HG03558 (cell line): Measurements from ENCODE around the gene SERPINA12.

Experiments used
- ATAC-seq: cut with Tn5 transposase; IDR thresholded peaks from one replicate; pipeline ENCODE4 v1.9.1; 2021; ENCODE audit warnings: moderate number of reproducible peaks; ENCODE audit not compliant: unreplicated experiment; ENCODE audit errors: extremely low read depth

Gene SERPINA12, protein sequence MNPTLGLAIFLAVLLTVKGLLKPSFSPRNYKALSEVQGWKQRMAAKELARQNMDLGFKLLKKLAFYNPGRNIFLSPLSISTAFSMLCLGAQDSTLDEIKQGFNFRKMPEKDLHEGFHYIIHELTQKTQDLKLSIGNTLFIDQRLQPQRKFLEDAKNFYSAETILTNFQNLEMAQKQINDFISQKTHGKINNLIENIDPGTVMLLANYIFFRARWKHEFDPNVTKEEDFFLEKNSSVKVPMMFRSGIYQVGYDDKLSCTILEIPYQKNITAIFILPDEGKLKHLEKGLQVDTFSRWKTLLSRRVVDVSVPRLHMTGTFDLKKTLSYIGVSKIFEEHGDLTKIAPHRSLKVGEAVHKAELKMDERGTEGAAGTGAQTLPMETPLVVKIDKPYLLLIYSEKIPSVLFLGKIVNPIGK

DNA sequence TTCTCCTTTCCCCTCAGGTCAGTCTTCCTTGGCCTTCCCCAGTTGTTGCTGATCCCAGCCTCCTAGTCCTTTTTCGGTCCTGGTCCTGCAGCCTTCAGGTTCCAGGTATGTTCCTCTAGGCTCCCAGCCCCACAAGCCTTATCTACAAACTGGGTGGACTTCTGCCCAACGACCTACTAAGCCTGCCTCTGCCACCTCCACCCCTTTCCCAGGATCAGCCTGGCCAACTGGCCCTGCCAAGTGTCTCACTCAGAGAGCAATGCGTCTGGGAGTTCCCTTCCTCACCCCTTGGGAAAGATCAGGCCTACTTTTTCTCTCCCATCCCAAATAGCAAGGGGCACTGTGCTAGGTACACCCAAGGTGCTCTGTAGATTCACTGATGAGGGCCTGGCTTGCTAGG lies at the start of gene SERPINA12:
Gene SERPINA12 (minus strand): TSS at position 114 of the 400 bp plus-strand sequence. CDS start 11,072 bp downstream, outside the sequence.
- no peak for ATAC-seq

DNA sequence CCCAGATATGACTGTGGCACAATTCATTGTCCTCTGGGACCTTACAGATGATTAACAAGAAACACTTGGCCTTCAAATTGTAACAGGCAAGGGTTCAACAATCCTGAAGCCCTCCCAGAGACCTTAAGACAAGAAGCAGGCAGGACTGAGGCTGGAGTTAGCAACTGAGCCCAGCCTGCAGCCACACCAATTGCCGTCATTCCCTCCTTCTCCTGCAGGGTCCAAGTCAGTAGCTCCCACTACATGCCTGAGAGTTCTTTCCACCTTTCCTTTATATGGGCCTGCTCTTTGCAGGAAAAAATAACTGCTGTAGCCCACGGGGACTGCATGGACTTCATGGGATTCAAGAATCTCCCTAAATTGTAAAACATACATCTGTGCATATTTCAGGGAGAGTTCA lies 49.6 kb upstream of the SERPINA12 start:
- ATAC-seq = no peak

DNA sequence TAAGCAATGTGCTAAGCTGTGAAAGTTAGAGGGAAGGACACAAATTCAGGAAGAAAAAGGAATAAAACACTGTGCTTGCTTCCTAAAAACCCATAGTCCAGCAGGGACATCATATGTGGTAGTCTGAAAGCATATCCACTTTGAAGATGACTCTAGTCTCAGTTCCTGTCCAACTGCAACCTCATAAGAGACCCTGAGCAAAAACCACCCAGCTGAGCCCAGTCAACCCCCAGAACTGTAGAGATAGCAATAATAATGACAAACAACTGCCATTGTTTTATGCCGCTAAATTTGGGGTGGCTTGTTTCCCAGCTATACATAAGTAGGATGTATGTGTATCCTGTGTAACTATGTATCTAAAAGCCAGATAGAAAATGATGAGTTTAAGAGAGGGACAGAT lies 48.1 kb upstream of the SERPINA12 start:
- no peak for ATAC-seq

DNA sequence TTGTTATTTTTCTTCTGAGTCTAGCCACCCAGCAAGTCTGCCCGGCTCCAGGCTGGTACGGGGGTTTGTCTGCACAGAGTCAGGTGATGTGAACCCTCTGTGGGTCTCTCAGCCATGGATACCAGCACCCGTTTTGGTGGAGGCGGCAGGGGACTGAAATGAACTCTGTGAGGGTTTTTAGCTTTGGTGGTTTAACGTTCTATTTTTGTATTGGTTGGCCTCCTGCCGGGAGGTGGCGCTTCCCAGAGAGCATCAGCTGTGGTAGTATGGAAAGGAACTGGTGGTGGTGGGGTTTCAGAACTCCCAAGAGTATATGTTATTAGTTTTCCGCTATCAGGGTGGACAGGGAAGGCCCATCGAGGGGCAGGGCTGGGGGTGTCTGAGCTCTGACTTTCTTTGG lies 46.7 kb upstream of the SERPINA12 start:
- no peak for ATAC-seq

DNA sequence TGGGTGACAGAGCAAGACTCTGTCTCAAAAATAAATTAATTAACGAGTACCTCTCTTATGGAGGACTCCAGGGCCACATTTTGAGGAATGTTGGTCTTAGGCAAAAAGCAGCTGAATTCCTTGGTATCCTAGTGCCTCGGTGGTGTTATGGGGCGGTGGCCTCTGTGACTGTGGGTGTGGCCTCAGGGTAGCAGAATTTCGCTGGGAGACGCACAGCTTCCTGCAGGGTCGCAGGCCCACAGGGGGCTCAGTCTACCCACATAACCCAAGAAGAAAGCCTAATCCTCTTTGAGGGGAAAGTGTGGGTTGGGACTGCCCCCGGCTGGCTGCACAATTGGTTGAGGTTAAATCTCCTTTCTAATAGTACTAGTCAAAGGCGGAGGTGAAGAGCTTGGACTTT lies 40.8 kb upstream of the SERPINA12 start:
- no peak for ATAC-seq

DNA sequence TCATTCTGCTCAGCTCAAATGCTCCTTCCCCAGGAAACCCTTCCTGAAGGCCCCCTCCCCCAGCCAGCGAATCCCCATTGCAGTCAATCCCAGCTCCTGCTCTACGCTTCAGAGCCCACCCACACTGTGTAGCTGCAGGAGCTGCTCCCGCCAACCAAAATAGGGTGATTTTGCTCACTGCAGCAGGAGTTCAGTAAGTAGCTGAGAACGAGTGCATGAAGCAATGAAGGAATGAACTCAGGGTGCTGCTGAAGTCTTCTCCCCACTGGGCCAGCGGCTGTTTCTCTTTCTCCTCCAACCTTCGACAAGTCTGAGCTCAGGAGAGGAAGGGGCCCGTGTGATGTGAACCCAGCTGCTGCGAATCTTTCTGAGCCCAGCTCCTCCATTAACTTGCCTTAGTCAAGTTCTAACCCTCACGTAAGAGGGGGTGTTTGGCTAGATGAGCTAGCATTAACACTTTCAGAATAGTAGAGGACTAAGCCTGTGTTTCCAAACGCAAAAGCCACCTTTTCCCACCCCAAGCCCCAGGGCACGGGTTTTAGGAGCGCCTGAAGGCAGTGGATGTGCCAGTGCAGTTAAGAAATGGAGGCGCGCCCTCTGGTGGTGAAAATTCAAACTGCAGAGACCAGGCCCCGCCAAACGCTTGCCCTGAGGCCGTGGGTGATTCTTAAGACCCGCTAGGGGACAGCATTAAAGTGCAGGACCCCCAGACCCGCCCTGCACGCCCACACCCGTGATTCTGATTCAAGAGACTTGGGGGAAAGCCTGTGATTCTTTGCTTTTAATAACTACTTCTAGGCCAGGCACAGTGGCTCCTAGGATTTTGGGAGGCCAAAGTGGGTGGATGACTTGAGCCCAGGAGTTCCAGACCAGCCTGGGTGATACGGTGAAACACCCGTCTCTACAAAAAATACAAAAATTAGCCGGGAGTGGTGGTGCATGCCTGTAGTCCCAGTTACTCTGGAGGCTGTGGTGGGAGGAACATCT lies 40.0 kb upstream of the SERPINA12 start:
- ATAC-seq = peak; percentile 52

DNA sequence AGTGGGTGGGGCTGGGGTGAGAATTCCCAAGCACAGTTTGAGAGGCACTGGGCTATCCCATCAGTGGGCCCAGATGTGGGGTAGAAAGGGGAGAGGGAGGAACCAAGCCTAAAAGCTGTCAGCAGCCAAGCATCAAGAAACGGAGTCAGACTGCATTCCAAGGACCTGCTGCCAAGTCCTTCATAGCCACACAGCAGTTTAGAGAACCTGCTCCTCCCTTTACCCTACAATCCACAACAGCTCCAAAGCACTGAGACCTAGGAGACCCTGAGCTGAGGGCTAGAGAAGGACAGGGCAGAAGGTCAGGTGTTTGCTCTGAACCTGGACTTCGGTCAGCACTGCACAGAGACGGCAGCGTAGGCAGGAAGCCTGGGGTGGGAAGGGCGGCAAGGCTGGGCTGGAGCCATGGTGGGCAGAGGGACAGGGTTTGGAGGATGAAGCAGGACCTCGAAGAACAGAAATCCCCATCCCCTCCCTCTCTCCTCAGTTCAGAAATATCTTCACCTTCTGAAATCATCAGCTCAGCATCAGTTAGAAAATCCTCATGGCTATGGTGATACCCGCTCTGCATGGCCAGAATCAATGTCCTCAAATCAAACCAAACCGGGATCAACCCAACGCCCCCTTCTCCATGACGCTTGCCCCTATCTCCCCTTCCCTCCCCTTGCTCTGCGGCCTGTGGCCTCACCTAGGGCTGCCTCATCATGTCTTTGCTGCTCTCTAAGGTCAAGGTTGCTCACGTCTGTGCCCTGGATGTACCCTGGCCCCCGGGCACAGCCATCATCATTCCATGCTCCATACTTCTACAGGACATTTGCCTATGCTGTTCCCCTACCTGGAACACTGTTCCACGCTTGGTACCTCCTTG lies 39.1 kb upstream of the SERPINA12 start:
- ATAC-seq = no peak

DNA sequence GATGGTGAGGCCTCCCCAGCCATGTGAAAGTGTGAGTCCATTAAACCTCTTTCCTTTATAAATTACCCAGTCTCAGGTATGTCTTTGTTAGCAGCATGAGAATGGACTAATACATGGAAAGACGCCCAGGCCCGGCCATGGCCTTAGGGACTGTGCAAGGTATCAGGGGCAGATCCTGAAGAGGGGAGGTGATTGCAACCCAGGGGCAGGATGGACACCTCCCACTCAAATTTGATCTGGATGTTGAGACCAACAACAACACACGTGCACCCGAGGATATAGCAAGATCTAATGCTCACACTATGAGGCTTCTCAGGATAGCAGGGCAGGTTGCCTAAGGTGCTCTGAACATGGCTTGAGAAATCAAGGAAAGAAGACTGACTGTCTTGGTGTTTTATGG lies 38.5 kb upstream of the SERPINA12 start:
- ATAC-seq = no peak

DNA sequence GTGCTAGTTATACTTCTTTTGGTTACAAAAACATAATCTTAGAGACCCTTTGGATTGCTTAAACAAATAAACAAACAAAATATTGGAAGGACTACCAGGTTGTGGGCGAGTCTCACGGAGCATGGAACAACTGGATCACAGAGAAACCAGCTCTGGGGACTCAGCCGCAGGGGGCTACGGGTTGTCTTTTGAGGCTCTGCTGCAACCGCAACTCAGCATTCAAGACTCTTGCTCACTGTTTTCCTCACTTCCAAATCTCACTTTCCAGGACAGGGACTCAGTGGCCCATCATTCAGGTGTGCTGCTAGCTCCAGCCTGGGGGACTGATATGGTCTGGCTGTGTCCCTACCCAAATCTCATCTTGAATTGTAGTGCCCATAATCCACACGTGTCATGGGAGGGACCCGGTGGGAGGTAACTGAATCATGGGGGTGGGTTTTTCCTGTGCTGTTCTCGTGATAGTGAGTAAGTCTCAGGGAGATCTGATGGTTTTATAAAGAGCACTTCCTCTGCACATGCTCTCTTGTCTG lies 37.9 kb upstream of the SERPINA12 start:
- ATAC-seq = no peak

DNA sequence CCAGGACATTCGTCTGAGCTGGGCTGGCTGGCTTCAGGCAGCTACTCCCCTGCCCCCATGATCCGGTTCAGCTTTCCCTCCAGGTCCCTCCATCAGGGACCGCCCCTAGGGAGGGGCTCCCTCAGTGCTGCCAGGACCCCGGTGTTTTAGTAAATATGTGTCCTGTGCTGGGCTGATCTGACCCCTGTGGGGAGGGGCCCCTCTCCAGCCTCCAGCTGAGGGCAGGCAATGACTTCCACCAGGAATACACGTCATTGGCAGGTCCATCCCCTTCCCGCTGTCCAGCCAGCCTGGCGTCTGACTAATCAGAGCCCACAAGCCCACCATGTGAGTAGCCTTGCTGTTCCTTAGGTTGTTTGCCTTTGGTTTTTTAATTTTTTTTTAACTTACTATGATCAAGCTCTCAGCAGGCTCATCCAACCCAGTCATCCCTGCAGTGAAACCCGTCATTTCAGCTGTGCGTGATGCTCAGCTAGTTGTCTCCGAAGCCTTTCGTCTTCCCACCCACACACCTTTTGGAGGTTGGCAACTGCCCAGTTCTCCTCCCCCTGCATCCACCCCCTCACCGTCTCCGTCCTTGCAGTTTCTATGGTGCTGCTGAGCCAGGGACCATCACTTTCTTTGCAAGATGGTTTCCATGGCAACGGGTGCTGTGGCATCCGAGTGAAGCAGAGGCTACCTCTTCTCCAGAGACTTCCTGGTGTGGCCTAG lies 36.0 kb upstream of the SERPINA12 start:
- no peak for ATAC-seq

DNA sequence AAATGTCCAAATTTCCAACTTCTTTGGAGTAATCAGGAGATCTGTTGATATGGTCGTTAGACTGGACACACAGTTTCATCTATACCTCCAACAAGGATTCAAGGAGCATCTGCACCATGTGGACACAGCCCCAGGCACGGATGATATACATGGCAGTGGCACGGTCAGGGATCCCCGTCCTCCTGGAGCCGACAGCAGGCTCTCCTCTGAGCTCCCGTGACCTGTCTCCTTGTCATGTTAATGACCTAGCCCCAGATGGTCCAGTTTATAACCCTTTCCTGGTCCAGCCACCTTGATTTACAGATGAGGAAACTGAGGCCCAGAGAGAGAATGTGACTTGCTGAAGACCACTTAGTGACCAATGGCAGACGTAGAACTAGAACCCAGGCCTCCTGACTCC lies 35.5 kb upstream of the SERPINA12 start:
- ATAC-seq = no peak

DNA sequence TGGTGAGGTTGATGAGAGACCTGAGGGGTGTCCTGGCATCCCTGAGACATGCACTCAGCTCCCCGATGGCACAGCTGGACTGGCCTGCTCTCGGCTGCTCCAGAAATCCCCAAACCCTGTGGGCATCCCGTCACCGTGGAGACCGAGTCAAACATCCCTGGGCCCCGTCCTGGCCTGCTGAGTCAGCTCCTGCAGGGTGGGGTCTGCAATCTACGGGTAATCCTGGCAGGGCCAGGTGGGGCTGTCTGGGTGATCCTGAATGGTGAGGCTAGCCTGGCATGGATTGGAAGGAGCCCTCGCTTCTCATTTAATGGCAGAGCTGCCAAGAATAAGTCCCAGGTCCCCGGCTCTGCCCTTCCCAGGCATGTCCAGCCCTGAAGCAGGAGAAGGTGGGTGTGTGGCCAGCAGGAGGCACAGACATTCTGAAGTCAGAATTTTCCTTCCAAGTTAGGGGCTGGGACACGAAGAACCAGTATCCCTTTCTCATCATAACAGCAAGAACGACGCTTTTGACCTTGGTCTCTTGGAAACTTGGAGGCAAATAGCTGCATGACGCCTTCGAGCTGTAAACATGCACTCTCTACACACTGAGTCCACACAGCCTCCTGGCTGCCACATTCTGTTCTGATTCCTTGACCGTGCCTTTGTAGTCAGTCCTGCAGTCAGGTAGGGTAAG lies 34.3 kb upstream of the SERPINA12 start:
- no peak for ATAC-seq

DNA sequence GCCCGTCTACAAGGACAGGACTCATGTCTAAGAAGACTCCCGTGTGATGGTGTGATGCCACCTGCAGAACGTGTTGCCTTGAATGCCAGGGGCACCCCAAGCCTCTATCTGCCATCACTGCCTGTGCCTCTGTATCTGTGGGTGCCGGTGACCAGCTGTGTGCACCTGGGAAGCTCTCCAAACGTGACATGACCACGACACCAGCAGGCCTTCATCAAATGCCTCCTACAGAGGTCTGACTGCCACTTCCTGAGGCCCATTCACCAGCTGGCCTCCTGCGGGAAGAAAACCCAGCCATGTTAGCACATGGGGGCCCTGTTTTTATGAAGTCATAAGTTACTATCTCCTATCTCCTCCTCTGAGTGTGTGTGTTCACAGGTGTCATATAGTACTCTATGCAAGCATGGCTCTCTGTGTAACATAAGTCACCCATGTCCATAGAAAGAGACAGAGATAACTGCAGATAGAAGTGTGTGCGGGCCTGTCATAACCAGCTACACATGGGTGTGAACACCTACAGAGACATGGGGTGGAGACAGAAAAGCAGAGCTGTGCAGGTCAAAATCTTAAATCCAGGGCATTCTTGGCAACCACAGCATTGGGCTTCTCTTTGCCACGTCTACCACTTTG lies 33.7 kb upstream of the SERPINA12 start:
- no peak for ATAC-seq

DNA sequence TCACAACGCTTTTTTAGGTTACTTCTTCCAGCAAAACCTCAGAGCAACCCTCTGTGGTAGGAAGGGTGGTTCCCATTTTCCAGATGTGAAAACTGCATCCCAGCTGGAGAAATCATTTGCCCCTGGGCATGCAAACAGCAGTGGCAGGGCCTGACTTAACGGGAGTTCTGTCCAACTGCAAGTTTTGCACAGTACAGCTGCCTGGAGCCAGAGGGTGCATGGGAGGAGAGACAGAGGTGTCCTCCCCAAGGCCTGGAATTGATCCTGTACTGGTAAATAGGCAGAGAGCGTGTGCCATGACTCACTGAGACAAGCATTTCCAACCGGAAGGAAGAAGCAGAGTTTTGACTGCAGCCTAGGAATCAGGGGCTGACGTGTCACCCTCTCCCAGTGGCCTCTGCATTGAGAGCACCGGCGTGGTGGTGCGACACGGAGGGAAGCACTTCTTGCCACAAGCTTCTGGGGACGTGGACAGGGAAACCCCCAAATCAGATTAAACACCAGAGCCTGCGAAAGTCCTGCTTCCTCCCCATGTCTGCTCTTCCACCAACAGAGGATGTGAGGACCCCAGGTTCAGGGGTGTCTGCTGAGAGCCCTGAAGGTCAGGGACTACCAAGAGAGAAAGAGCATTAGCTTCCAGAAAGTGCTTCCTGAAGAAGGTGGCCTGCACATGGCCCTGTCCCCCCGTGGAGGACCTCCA lies 33.0 kb upstream of the SERPINA12 start:
- ATAC-seq = no peak

DNA sequence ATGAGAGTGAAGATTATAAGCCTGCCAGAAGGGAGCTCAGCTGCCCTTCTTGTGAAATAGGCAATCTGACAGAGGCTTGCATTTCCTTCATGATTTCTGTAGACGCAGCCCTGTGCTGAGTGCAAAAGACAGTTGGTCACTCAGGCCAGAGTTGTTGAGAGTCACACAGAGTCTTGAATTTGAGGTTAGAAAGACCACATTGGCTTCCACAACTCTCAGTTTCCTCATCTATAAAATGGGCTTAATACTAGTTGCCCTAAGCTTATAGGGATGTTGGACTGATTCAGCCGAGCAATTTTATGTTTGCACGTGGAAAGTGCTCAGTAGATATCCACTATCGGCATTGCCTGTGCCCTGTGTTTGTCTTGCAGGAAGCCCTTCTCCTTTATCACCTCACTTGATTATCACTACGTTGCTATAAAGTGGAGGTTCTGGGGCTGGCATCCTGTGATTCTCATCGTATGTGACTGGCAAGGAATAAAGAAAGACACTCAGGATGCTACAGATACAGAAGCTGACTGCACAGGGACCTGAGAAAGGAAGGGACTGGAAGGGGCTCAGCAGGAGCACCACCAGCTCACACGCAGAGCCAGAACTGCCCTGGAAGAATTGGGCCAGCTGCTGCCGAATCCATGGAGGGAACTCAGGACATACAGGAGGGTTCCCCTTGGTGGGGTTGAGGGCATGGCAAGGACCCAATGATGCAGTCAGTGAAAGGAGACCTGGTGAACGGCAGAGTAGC lies 32.1 kb upstream of the SERPINA12 start:
- no peak for ATAC-seq

DNA sequence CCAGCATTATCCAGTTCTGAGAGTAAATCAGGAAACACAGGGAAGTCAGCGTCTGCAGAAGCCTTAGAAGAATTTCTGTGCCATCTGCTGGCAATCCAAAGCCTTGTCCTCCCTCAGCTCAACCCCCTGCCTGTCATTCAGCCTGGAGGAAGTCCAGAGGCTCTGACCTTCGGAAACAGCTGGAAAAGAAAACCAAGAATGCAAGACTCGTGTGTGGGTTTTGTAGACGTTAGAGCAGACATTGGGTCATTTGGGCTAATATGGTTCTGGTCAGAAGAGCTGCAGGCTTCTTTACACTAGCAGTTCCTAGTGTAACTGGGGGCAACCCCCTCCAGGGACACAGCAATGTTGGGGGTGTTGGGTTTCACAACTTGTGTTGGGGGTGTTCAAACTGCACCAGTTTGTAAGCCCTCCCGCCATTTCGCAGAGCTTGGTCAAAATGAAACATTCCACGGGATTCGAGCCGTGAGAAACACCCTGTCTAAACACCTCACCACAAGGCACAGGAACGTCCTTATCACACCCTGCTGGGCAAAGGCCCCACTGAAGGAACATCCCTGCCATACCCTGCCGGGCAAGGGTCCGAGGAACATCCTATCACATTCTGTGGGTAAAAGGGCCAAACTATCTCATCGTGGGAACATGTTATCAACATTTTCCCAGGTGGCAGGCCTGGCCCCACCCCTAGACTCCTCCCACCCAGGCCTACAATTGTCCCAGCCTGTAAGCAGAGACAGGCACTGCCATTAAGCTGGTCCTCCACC lies 30.9 kb upstream of the SERPINA12 start:
- ATAC-seq = no peak
